ENCODE measurements around the gene DBH.

DNA sequence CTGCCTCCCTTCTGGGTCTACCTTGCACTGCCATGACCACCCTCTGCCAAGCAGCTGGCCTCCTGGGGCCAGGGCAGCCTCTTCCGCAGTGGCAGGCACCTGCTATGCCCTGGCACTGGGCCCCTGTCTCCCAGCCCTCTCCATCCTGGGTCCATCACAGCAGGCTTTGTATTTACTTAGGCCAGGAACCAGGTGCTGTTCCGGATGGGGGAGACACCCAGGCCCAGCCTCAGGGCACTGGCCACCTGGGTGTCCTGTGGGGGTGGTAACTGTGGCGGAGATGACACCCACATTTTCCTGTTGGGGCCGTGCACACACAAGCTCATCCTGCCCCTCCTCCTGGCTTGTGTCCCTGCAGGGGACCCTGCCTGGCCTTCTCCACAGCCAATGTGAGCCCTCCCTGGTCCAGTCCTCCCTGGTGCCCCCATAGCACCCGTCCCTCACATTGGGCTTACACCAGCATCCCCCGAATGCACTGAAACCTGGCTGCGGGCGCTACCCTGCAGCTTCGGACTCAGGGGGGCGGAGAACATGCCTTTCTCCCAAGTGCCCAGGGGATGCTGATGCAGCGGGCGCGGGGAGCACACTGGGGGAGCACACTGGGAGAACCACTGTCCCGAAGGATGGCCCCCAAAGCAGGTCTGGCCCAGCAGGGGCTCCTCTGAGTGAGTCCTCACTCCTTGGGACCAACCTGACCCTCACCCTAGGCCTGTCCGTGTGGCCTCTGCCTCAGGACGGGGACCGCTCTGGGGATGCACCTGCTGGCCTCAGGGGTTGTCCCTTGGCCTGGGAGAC is 44.9 kb upstream of the DBH start:
- TF ChIP-seq, protein P1, sequence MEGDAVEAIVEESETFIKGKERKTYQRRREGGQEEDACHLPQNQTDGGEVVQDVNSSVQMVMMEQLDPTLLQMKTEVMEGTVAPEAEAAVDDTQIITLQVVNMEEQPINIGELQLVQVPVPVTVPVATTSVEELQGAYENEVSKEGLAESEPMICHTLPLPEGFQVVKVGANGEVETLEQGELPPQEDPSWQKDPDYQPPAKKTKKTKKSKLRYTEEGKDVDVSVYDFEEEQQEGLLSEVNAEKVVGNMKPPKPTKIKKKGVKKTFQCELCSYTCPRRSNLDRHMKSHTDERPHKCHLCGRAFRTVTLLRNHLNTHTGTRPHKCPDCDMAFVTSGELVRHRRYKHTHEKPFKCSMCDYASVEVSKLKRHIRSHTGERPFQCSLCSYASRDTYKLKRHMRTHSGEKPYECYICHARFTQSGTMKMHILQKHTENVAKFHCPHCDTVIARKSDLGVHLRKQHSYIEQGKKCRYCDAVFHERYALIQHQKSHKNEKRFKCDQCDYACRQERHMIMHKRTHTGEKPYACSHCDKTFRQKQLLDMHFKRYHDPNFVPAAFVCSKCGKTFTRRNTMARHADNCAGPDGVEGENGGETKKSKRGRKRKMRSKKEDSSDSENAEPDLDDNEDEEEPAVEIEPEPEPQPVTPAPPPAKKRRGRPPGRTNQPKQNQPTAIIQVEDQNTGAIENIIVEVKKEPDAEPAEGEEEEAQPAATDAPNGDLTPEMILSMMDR (IDR thresholded peaks at IDR 0.05; ENCODE audit: low read depth, low read length, poor library complexity, severe bottlenecking): no peak
- no peak for TF ChIP-seq EZH2phosphoT487 (IDR thresholded peaks at IDR 0.05; ENCODE audit: borderline replicate concordance, low read length)
